ENCODE data around the gene TMEM259. TPM values are rescaled to one million over a fixed set of nuclear protein-coding genes. Genes with fewer than 3 reads are reported as not detected.

Gene TMEM259
- total RNA-seq, 1 experiment from 2014 or later = 202 TPM

DNA sequence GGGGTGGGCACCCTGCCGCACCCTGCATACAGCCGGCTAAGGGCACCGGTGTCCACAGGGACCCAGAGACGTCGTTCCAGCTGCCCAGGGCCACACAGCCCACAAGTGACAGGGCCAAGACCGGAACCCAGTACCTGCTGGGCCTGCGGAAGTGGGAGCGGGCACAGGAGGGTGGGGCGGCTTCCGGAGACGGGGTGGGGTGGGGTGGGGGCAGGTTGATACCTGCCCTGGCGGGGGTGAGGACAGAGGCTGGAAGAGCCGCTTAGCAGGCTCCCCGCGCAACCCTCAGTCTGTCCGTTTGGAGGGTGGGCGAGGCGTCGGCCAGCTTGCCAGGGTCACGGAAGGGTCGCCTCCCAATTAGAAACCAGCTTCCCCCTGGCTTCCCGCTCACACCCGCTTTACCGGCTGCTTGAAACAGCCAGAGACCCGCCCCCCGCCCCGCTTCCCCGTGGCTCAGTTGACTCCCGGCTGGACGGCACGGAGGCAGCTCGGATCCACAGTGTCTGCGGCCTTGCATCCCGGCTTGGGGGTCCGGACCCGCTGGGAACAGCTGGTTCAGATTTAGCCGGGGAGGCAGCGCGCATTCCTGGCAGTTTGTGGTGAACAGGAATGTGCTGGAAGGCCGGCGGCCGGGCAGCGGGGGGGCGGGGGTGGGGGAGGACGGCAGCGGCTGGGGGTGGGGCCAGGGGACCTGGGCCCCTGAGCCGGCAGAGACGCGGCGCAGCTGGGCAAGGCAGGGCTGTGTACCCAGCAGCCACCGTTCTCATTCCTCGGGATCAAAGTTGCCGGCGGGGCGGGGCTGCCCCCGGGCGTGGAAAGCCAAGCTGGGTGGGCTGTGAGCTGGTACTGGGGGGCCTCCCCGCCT, 7.4 kb upstream of the TMEM259 start:
- POLR2A ChIA-PET = interaction anchor here (0.8 to 7.3 kb wide), 5 partner anchors 12 to 241 kb away, joined by 3 to 85 read pairs (median 6); partner anchors contain the start of genes ABCA7 and CIRBP

DNA sequence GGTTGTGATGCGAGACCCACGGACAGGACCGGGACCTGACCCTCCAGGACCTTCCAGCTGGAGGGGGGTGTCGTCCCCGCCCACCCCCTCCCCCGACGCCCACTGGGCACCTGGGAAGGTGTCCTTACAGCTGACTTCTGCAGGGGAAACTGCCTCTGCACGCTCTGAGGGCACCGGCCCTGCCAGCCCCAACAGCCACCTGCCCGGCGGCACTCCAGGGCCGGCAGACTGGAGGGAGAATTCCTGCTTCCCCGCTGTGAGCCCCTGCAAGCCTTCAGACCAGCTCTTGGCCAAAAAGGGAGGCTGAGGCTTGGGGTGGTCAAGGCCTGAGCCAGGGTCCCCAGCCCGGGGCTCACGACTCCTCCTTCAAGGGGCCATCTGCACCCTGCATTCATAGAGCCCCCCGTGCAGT, 6.7 kb upstream of the TMEM259 start:
- no peak overlapping the region for H2AFZ ChIP-seq (ENCODE audit: low read depth, low read length, poor library complexity, severe bottlenecking)
- H3K9me2 ChIP-seq (ENCODE audit: insufficient read depth) = no peaks in the 10 kb centered on the region
- no peaks in the 10 kb centered on the region for H3K9me3 ChIP-seq (ENCODE audit: control insufficient read depth in 1 of 2, insufficient read depth in 1 of 2, low read depth in 1 of 2, low read length in 2 of 2)
- DNase-seq (ENCODE audit: low read depth, low spot score) (no peak), ATAC-seq (peak; percentile 7)
- H3K4me2 ChIP-seq (ENCODE audit: low read length) = peak overlapping the region; percentile 96
- peak overlapping the region; percentile 99 for H3K27ac ChIP-seq (ENCODE audit: low read depth, low read length)
- H3K27me3 ChIP-seq (ENCODE audit: insufficient read depth, low read length) = no peaks in the 10 kb centered on the region
- ChIA-PET CTCF (interaction anchor here (0.6 to 2.9 kb wide), 3 partner anchors 12 to 167 kb away, joined by 3 to 9 read pairs (median 7); partner anchors contain the start of gene ABCA7), POLR2A (interaction anchor here (0.8 to 7.3 kb wide), 3 partner anchors 13 to 86 kb away, joined by 5 to 85 read pairs (median 7); partner anchors contain the start of gene ABCA7), RAD21 (ENCODE audit: low non-redundant PET in 1 of 2, low total read pairs in 2 of 2, uncharacterized antibody in 2 of 2, unreplicated experiment in 2 of 2) (interaction anchor here (0.6 to 0.7 kb wide), 2 partner anchors 12 to 253 kb away, joined by 3 to 4 read pairs; partner anchors contain the start of gene ABCA7 (in 1 of the 2))
- peaks cover 24 to 34% of the 10 kb centered on the region in 2 experiments for H3K4me1 ChIP-seq (ENCODE audit: control insufficient read depth in 1 of 2, insufficient read depth in 2 of 2, low read length in 2 of 2)
- H3K79me2 ChIP-seq (ENCODE audit: insufficient read depth, low read length) = peaks cover 50% of the 10 kb centered on the region
- no peaks in the 10 kb centered on the region for H4K20me1 ChIP-seq (ENCODE audit: insufficient read depth)
- intact Hi-C loops (cut with micrococcal nuclease) = loop anchor here (2.0 to 10.0 kb wide), 3 partner anchors 13 to 217 kb away; partner anchors contain the start of genes ABCA7, ATP5F1D, GPX4 and MIDN
- H3K36me3 ChIP-seq (ENCODE audit: control insufficient read depth in 1 of 2, insufficient read depth in 2 of 2, low read length in 2 of 2) = peaks cover 16 to 20% of the 10 kb centered on the region in 2 experiments; a peak in 3 of 4 replicates
- no TSS peak for BruUV-seq (replicated peaks)
- peak overlapping the region; percentile 98 for H3K9ac ChIP-seq (ENCODE audit: low read length)
- H3K4me3 ChIP-seq (replicated peaks in 1 of 2; ENCODE audit: low read depth in 1 of 2, low read length in 2 of 2) = peak overlapping the region; percentile 95 to 99
- TF ChIP-seq EZH2phosphoT487 (IDR thresholded peaks at IDR 0.05; ENCODE audit: borderline replicate concordance) (no peak), EGR1 (IDR thresholded peaks at IDR 0.05; ENCODE audit: low read depth) (no peak), SIN3A (IDR thresholded peaks at IDR 0.05; ENCODE audit: low read depth) (no peak), FOSL1 (IDR thresholded peaks at IDR 0.05; ENCODE audit: low read depth) (no peak), SRF (IDR thresholded peaks at IDR 0.05; ENCODE audit: low read depth) (no peak), POLR2AphosphoS5 (IDR thresholded peaks at IDR 0.05; ENCODE audit: low read depth, low read length) (no peak), YY1 (IDR thresholded peaks at IDR 0.05; ENCODE audit: extremely low read depth, insufficient replicate concordance, low read depth, low read length) (no peak), CBX3 (IDR thresholded peaks at IDR 0.05; ENCODE audit: low read depth) (no peak), TCF7L2 (IDR thresholded peaks at IDR 0.05; ENCODE audit: borderline replicate concordance, extremely low read depth, insufficient read depth, insufficient read length) (no peak)
- TF ChIP-seq, protein P1, sequence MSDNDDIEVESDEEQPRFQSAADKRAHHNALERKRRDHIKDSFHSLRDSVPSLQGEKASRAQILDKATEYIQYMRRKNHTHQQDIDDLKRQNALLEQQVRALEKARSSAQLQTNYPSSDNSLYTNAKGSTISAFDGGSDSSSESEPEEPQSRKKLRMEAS (IDR thresholded peaks at IDR 0.05) = no peak
- TF ChIP-seq, protein P2, sequence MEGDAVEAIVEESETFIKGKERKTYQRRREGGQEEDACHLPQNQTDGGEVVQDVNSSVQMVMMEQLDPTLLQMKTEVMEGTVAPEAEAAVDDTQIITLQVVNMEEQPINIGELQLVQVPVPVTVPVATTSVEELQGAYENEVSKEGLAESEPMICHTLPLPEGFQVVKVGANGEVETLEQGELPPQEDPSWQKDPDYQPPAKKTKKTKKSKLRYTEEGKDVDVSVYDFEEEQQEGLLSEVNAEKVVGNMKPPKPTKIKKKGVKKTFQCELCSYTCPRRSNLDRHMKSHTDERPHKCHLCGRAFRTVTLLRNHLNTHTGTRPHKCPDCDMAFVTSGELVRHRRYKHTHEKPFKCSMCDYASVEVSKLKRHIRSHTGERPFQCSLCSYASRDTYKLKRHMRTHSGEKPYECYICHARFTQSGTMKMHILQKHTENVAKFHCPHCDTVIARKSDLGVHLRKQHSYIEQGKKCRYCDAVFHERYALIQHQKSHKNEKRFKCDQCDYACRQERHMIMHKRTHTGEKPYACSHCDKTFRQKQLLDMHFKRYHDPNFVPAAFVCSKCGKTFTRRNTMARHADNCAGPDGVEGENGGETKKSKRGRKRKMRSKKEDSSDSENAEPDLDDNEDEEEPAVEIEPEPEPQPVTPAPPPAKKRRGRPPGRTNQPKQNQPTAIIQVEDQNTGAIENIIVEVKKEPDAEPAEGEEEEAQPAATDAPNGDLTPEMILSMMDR (IDR thresholded peaks at IDR 0.05 in 2 of 3, conservative IDR thresholded peaks at IDR 0.05 in 1 of 3; ENCODE audit: borderline replicate concordance in 1 of 3, insufficient read depth in 1 of 3, low read depth in 2 of 3, low read length in 2 of 3) = no peak

More for the DNA sequence above, 7.4 kb upstream of the TMEM259 start:
- Histone ChIP-seq H3K4me3 (replicated peaks in 1 of 2; ENCODE audit: low read depth in 1 of 2, low read length in 2 of 2) (peak overlapping the region; percentile 95 to 99), H2AFZ (ENCODE audit: low read depth, low read length, poor library complexity, severe bottlenecking) (no peak overlapping the region), H3K9me2 (ENCODE audit: insufficient read depth) (no peaks in the 10 kb centered on the region), H3K4me1 (ENCODE audit: control insufficient read depth in 1 of 2, insufficient read depth in 2 of 2, low read length in 2 of 2) (peaks cover 24 to 32% of the 10 kb centered on the region in 2 experiments), H3K36me3 (ENCODE audit: control insufficient read depth in 1 of 2, insufficient read depth in 2 of 2, low read length in 2 of 2) (peaks cover 20% of the 10 kb centered on the region in 2 experiments; a peak in 3 of 4 replicates), H3K27me3 (ENCODE audit: insufficient read depth, low read length) (no peaks in the 10 kb centered on the region), H3K9ac (ENCODE audit: low read length) (peak overlapping the region; percentile 98), H4K20me1 (ENCODE audit: insufficient read depth) (no peaks in the 10 kb centered on the region), H3K79me2 (ENCODE audit: insufficient read depth, low read length) (peaks cover 55% of the 10 kb centered on the region), H3K27ac (ENCODE audit: low read depth, low read length) (peak overlapping the region; percentile 99), H3K9me3 (ENCODE audit: control insufficient read depth in 1 of 2, insufficient read depth in 1 of 2, low read depth in 1 of 2, low read length in 2 of 2) (no peaks in the 10 kb centered on the region), H3K4me2 (ENCODE audit: low read length) (peak overlapping the region; percentile 96)
- ATAC-seq = peak; percentile 67
- peak; percentile 52 for DNase-seq (ENCODE audit: low read depth, low spot score)
- TF ChIP-seq CBX3 (IDR thresholded peaks at IDR 0.05; ENCODE audit: low read depth) = no peak
- TF ChIP-seq, protein P3, sequence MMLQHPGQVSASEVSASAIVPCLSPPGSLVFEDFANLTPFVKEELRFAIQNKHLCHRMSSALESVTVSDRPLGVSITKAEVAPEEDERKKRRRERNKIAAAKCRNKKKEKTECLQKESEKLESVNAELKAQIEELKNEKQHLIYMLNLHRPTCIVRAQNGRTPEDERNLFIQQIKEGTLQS (IDR thresholded peaks at IDR 0.05) = no peak
- TF ChIP-seq SP1 (IDR thresholded peaks at IDR 0.05; ENCODE audit: low read depth) = peak; percentile 37; the same call in 1 of the 2 replicates
- no peak for TF ChIP-seq YY1 (IDR thresholded peaks at IDR 0.05; ENCODE audit: extremely low read depth, insufficient replicate concordance, low read depth, low read length)
- peak; percentile 69 for TF ChIP-seq POLR2AphosphoS5 (IDR thresholded peaks at IDR 0.05; ENCODE audit: low read depth, low read length)
- TF ChIP-seq ZFX (IDR thresholded peaks at IDR 0.05) = no peak
- TF ChIP-seq TCF7L2 (IDR thresholded peaks at IDR 0.05; ENCODE audit: borderline replicate concordance, extremely low read depth, insufficient read depth, insufficient read length) = peak; percentile 97
- intact Hi-C loops (cut with micrococcal nuclease) = loop anchor here (5.0 to 10.0 kb wide), 2 partner anchors 74 to 217 kb away; partner anchors contain the start of genes ATP5F1D, GPX4 and MIDN
- RAD21 ChIA-PET (ENCODE audit: low non-redundant PET in 1 of 2, low total read pairs in 2 of 2, uncharacterized antibody in 2 of 2, unreplicated experiment in 2 of 2) = interaction anchor here (0.6 to 0.7 kb wide), 3 partner anchors 20 to 463 kb away, joined by 3 to 5 read pairs (median 3); partner anchors contain the start of gene REEP6 (in 1 of the 2)
- CTCF ChIA-PET = interaction anchor here (1.4 to 2.9 kb wide), 3 partner anchors 12 to 36 kb away, joined by 3 to 9 read pairs (median 7); partner anchors contain the start of gene ABCA7
- BruUV-seq (replicated peaks) = no TSS peak

All from HCT116 (cell line).